Fibroblast of skin of back (primary cell): Measurements from ENCODE around the gene ANXA10.
A peak's percentile ranks its signal among the peaks of the same experiment; 100 is the strongest.
"Not testable (repeated sequence)": the region's sequence is repeated elsewhere in the genome, so short reads cannot be mapped to it uniquely, and the experiment has no call there.

ENCODE experiments used
- DNase-seq: peaks from one replicate; pipeline ENCODE4 v3.0.0-alpha.2; 2013

Gene ANXA10

DNA sequence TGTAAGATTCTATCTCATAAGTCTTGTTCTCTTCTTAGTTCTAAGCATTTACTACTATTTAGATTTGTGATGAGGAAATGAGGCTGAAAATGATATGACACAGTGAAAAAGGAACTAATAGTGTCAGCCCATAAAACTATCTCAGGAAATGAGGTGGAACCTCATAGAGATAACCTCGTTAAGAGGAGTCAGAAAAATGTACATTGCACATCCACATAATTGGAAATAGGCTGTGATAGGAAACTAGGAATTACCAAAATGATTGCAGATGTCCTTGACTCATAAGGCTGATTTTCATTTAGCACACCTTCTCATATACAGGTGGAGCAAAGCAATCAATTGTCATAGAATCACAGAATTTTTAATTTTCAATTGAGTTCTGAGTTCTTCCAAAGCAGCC, 26.8 kb downstream of the ANXA10 start:
- no peak for DNase-seq

DNA sequence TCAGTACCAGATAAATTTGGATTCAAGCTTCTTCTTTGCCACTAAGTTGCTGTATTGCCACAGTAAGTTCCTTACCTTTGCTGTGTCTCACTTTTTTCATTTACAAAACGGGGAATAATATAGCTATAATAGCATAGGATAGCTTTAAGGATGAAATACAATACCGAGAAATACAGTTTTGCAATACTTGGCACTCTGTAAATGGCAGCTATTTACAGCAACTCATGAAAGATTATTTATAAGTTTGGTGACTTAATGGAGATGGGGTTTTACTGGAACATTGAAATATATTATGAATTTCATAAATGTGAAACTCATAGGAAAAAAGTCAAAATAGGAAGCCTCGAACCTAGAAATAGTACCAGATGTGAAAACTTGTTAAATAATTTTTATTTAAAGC, 27.6 kb downstream of the ANXA10 start:
- DNase-seq, result no peak

DNA sequence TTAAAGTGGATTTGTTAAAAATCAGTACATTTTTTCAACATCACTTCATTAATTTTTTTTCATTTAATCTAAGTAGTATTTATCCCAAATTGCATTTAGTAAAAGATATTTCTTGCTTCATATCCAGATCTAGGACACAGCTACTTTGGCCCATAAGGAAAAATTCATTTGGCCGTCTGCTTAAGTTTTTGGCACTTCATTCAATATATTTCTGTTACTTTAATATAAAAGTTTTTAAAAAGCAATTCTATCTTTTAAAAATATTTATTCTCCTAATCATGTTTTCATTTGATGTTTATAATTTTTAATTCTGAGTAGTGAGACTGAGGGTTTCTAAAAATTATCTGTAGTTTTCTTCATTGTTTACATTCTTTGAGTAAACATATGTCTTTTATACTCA, 28.5 kb downstream of the ANXA10 start:
- DNase-seq, result no peak

DNA sequence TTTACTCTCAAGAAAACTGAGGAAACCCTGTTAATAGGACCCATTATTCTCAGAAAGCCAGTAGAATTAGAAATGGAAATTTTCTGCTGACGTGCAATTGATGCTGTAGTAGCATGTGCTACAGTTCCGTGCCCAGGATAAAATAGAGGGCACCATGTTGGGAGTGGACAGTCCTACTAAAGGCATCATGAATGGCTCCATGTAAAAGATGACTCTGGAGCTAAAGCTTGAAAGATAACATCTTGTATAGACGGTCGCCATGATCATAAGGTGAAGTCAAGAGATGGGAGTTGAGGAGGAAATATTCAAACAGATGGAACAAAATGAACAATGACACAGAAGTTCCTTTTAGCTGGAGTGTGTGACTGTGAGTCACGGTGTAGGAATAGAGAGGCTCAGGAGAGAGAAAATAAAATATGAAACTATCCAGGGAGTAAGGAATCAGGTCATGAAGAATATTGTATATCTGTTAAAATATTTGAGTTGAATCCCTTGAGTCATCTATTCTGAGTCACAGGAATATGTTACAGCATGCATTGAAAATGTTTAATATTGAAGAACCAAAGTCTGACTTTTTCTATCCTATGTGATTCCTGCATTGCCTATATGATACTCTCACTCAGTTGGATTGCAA, 31.8 kb downstream of the ANXA10 start:
- DNase-seq, result peak; percentile 93

DNA sequence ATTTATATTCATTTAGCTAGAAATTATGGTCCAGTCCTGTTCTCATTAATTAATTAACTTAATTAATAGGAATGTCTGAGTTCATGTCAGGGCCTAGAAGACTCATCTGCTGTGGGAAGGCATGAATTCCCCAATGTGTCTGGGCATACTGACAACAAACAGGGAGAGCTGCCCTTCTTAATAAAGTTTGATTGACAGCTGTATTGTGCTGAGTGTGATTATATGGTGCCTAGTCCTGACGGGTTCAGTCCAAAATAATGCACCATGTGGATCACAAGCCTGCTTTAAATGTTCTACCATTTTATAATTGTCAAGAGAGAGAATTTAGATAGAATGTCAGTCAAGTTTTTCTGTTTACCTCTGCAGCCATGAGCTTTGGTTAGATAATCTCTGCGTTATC, 34.6 kb downstream of the ANXA10 start:
- no peak for DNase-seq

DNA sequence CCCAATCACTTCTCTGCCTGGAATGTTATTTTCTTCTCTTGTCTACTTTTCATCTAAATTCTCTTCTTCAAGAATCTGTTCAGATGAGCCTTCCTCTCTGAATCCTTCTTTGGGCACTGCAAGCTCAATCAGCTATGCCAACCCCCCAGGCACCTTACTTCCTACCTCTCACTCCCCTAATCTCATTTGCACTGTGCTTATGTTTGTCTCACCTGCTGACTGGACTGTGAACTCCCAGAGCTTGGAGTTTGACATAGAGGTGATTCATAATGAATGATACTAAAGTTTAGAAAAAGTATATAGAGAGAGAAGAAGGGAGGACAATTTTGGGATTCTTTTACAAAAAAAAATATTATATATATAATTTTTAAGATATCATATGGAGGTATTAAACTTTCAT, 36.3 kb downstream of the ANXA10 start:
- DNase-seq, result no peak

DNA sequence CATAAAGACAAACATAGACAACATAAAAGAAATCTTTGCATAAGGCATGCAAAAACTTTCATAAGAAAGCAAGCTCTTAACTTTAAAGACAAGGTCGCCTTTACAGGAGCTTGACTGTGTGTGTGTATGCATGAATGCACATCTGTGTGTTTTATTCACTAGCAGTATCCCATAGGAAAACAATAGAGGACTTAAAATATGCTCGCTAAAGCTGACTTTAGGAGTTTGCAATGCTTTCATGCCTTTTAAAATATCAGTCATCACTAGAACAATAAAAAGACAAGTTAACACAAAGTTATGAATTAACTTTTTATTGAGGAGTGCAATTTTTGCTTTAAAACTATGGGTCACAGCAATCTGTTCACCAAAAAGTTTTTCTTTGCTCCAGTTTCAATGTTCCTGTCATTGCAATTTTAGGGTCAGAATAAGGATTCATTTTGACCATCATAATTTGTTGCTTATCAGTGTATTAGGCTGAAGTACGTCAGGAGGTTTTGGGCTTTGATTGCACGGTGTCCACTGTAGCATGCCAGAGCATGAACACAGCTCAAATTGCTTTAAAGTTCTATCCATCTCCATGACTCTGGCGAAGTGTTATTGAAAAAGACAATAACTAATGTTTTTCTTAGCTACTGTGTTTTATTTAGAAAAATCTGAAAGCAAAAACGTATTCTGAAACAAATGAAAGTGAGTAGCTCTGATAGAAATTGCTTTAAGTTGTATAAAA, 36.9 kb downstream of the ANXA10 start:
- DNase-seq, result no peak

DNA sequence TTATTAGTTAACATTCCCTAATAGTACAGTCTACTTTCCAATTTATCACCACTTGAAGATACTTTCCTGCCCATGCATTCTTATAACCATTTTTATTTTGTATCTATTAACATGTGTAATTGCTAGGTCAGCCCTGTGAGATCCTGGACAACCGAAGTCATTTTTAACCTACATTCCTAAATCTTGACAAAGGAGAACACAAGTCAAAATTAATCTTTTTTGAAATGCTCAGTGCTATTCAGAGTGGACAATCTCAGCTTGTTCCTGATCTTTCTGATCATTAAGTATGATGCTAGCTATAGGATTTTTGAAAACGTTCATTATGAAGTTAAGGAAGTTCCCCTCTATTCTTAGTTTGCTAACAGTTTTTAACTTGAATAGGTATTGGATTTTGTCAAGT, 37.5 kb downstream of the ANXA10 start:
- no peak for DNase-seq

DNA sequence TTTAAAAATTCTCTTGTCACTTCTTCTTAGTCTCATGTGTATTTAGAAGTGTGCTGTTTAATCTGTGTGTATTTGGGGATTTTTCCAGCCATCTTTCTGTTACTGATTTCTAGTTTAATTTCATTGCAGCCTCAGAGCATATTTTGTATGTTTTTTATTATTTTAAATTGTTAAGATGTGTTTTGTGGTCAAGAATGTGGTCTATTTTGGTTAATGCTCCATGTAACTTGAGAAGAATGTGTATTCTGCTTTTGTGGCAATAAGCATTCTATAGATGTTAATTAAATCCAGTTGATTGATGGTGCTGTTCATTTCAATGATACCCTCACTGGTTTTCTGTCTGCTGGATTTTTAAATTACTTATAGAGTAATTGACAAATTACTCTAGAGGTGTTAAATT, 38.9 kb downstream of the ANXA10 start:
- DNase-seq, result no peak

DNA sequence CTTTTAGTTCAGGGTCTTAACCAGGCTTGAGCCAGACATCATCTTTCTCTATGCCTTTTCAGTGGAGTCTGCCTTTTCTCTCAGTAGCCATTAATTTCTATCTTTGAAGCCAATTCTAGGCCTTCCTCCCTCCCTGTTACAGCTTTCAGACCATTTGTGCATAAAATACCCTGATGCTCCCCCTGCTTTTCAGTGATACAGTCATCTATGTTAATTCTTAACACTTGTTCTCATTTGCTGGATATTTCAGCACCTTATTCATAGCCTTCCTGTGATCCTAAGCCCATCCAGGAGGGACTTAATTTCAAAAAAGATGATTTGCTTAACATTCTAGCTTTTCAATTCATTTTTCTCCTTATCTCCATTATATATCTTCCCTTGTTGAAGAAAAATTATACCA, 42.3 kb downstream of the ANXA10 start:
- no peak for DNase-seq

DNA sequence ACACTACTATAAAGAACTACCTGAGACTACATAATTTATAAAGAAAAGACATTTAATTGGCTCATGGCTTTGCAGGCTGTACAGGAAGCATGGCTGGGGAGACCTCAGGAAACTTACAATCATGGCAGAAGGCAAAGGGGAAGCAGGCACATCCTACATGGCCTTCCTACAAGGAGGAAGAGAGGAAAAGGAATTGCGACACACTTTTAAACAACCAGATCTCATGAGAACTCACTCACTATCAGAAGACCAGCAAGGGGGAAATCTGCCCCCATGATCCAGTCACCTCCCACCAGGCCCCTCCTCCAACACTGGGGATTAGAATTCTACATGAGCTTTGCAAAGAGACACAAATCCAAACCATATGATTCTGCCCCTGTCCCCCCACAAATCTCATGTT, 43.5 kb downstream of the ANXA10 start:
- not testable (repeated sequence) for DNase-seq

DNA sequence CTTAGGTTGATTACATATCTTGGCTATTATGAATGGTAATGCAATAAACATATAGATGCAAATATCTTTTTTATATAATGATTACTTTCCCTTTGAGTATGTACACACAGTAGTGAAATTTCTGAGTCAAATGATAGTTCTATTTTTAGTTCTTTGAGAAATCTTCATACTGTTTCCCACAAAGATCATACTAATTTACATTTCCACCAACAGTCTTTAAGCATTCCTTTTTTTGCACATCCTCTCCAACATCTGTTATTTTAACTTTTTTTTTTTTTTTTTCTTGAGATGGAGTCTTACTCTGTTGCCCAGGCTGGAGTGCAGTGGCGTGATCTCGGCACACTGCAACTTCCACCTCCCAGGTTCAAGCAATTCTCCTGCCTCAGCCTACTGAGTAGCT, 45.4 kb downstream of the ANXA10 start:
- peak; percentile 73 for DNase-seq

DNA sequence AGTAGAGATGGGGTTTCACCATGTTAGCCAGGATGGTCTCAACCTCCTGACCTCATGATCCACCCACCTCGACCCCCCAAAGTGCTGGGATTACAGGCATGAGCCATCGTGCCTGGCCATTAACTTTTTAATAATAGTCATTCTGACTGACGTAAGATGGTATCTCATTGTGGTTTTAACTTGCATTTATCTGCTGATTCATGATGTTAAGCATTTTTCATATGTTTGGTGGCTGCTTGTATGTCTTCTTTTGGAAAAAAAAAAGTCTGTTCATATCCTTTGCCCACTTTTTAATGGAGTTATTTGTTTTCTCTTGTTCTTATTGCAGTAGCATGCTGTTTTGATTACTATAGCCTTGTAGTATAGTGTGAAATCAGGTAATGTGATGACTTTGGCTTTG, 45.8 kb downstream of the ANXA10 start:
- DNase-seq, result peak; percentile 92

DNA sequence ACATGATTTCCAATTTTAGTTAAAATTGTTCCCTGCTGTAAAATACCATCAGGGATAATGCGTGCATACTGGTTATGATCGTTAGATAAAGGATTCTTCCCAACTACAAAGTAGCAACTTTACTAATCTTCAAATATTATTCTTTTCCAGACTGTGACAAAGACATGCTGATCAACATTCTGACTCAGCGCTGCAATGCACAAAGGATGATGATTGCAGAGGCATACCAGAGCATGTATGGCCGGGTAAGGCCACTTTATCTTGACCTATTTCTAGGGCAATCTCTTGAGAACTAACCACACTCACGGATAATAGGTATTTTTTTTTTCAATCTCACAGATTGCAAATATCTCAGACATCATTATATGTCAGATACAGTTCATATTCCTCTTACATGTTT, 47.0 kb downstream of the ANXA10 start:
- peak; percentile 83 for DNase-seq

DNA sequence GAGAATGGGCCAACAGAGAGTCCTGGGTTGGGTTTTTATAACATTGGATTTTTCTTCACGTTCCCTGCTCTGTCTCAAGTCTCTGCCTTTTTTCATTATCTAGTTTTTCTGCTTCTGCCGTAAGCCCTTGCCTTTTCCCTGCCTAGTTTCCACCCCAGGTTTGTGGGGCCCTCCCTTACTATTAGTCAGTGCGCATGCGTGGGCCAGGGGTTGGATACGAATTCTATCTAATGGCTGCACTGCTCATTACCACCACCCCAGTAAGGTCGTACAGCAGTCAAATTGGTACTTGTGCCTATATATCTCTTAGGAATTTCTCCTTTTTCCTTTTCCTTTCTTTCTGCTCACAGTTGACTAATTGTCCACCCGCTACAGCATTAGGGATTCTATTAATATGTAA, 49.4 kb downstream of the ANXA10 start:
- DNase-seq, result no peak

DNA sequence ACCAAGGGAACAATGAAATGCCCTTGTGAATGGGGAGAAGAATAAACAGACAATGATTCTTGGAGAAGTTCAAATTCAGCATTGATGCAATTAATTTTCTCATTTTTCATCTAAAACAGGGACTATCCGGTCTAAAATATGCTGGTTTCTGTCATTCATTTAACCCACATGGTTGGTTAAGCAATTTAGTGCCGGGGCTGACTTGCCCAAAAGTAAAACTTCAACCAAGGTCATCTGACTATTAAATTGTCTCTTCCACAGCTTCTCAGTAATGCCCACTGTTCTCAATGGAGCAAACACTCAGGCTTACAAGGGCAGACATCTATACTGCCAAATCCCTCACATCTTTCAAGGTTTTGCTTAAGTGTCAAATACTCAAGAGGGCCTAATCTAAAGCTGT, 51.3 kb downstream of the ANXA10 start:
- no peak for DNase-seq

DNA sequence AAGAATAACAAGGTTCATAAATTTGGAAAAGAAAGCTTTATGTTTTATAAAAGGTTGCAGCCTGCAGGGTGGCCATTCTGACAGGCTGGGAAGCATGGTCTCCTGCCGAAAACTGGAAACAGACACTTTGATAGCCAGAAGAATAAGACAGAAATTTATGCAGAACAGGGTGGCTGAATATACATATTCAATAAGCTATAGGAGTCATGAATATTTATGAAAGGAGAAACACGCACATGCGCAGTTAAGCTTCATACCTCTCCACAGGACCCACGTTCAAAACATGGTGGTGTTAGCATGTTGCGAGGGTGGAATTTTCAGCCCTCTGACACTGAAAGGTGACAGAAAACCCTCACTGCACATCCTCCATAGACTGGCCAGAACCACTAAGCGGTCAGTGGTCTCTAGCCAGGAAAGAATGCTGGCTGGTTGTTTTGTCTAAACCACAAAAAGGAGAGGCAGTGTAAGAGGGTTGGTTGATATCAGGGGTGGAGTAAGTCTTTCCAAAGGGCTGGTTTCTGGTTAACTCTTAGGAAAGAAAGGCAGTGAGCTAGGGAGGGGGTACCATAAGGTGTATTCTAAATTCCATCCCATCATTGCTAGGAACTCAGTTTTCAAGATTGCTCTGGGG, 58.2 kb downstream of the ANXA10 start:
- DNase-seq, result no peak

DNA sequence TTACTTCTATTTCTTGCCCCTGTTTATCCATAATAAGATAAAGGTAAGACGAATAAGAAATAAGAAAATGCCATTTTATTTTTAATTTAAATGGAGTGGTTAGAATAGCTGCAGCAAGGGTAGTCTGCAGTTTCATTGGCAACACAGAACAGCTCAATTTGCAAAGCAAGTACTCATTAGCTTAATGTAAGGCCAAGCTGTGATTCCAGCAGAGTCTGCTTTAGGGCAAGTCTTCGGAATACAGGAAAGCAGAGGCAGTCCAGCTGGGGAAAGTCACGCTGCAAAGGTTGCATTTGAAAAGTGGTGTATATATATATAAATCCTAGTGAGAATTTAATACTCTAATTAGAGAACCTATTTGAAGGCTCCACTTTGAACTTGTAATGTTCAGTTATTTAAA, 59.0 kb downstream of the ANXA10 start:
- DNase-seq, result no peak

DNA sequence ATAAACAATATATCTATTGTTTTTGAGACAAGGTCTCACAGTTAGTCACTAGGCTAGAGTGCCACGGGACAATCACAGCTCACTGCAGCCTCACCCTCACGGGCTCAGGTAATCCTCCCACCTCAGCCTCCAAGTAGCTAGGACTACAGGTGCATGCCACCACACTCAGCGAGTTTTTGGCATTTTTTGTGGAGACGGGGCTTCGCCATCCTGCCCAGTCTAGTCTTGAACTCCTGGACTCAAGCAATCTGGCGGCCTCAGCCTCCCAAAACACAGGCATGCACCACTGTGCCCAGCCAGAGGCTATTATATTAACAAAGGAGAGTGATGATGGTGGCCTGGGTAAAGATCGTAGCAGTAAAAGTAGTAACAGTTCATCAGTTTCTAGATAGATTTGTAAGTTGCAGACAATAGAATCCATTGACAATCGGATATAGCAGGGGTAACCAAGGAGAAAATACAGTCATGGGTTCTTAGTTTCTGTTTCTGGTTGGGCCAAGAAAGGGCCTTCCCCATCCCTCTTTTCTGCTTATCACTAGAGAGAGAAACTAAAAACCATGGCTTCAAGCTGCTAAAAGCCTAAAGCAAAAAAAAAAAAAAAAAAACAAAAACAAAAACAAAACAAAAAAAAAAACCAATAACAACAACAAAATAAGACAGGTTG, 60.6 kb downstream of the ANXA10 start:
- no peak for DNase-seq

DNA sequence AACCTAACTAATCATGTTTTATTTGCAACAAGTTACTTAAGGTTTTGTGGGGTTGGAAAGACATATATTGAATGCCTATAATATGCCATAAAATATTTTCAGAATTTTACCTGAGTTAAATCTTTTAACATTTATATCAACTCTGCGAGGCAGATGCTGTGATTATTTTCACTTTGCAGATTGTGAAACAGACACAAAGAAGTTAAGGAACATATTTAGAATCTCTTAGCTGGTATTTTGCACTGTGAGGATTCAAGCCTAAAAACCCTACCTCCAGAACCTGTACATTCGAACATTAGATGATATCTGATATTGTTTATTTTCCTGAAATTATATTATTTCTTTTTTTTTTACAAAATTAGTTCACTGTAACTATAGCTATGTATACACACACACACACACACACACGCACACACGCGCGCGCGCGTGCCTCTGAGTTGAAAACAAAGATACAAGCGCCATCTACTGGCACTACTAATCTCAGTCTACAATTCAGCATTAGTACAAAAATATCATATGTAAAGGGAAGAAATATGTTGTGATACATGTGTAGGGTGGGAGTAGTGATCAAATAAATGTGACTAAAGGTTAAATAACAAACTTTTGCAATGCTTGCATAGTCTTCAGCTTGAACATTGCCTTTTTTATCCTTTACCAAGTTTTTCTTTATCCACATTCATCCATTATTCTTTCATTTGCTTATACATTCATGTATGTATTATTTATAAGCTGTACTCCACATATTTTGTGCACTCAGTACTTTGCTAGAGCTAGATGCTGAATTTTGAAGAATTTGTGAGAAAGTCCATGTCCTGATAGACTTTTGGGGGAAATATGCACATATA, 61.5 kb downstream of the ANXA10 start:
- peak; percentile 75 for DNase-seq

DNA sequence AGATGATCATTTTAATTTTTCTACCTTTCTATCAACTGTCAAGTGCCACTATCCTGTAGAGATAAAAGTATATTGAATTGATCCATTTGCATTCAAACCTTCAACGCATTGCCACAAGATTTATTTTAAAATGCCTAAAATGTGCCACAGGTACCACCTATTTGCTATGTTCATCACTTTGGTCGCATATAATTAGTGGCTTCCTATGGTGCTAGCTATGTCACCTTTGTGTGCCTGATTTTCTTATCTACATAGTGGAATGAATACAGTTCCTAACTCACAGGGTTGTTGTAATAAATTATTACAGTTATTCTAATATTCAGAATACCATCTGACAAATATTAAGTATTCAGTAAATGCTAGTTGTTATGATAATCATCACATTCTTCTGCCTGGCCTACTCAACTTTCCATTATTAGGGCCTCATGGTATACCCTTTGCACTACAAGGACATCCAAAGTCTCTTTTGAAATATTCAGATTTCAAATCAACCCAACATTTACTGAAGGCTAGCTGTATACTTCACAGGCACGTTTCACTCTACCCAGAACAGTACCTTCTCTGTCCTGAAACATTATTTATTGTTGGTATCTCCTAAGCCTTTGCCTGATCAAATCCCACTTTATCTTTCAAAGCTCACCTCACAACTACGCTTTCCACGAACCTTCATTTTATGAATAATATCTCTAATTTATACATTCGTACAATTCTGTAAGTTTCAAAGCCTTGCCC, 62.4 kb downstream of the ANXA10 start:
- no peak for DNase-seq

DNA sequence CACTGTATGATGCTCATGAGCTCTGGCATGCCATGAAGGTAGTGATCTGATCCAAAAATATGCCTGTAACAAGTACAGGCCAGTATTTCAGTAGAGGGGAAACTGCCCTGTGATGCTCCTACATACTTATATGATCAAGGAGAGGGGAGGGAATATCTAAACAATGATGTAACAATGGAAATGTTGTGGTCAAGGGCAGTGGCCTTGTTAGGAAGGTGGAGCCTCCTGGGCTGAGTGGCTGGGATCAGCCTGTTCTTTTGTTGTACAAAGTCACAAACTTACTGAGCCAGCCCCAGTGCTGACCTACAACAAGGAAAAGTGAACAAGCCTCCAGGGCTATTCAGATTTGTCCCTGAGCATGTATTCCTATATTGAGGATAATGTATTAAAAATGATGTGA, 70.3 kb downstream of the ANXA10 start:
- peak; percentile 54 for DNase-seq
